HepG2 (cell line): ENCODE results near the gene UBAP2L. TPM values are rescaled to one million over a fixed set of nuclear protein-coding genes. Genes with fewer than 3 reads are reported as not detected.

Experiments used
- AGO1 ChIP-seq: fragments of 200-400 bp; formaldehyde crosslinking; IDR thresholded peaks from 2 replicates; pipeline ENCODE4 v1.6.1; 2017; ENCODE audit warnings: mild to moderate bottlenecking, low read depth, low read length, moderate library complexity; ENCODE audit not compliant: poor library complexity, severe bottlenecking
- AGO2 ChIP-seq: fragments of 200-400 bp; formaldehyde crosslinking; optimal IDR thresholded peaks from 2 replicates; pipeline ENCODE3; 2017; ENCODE audit warnings: mild to moderate bottlenecking, low read depth, low read length, moderate library complexity
- BRCA1 ChIP-seq: sonication (generic); formaldehyde crosslinking; IDR thresholded peaks from 2 replicates; pipeline ENCODE4 v1.4.0; 2020; ENCODE audit warnings: missing genetic modification reagents
- EEA1 ChIP-seq: sonication (generic); formaldehyde crosslinking; IDR thresholded peaks from 2 replicates; pipeline ENCODE4 v1.5.1; 2020; ENCODE audit warnings: mild to moderate bottlenecking, missing genetic modification reagents, borderline replicate concordance
- ELF3 ChIP-seq: IDR thresholded peaks from 2 replicates; pipeline ENCODE4 v1.6.1; 2016; ENCODE audit warnings: missing genetic modification reagents, missing compliant biosample characterization
- HOXA9 ChIP-seq: sonication (generic); formaldehyde crosslinking; IDR thresholded peaks from 2 replicates; pipeline ENCODE4 v1.8.1; 2022; ENCODE audit warnings: missing genetic modification reagents, mild to moderate bottlenecking, moderate library complexity, borderline replicate concordance
- MAFK ChIP-seq, 2 experiments: IDR thresholded peaks in 1 of 2; conservative IDR thresholded peaks in 1 of 2; 2 replicates each; pipeline ENCODE4 v1.6.1; 2011; ENCODE audit warnings: improper control_type of control experiment in 2 of 2, low read length in 2 of 2
- MAX ChIP-seq: IDR thresholded peaks from 2 replicates; pipeline ENCODE4 v1.6.1; 2012; ENCODE audit warnings: inconsistent platforms
- NKX3-1 ChIP-seq: sonication (generic); formaldehyde crosslinking; IDR thresholded peaks from 2 replicates; pipeline ENCODE4 v1.5.0; 2020; ENCODE audit warnings: missing genetic modification reagents
- ONECUT2 ChIP-seq: sonication (generic); formaldehyde crosslinking; IDR thresholded peaks from 2 replicates; pipeline ENCODE4 v1.4.0; 2020; ENCODE audit warnings: missing genetic modification reagents
- PAX8 ChIP-seq: sonication (generic); formaldehyde crosslinking; IDR thresholded peaks from 2 replicates; pipeline ENCODE4 v1.8.0; 2022; ENCODE audit warnings: mild to moderate bottlenecking, missing genetic modification reagents, borderline replicate concordance
- RBAK ChIP-seq: sonication (generic); formaldehyde crosslinking; IDR thresholded peaks from 2 replicates; pipeline ENCODE4 v1.5.1; 2020; ENCODE audit warnings: mild to moderate bottlenecking, missing genetic modification reagents
- RBFOX2 ChIP-seq: fragments of 200-400 bp; formaldehyde crosslinking; IDR thresholded peaks from 2 replicates; pipeline ENCODE4 v1.6.1; 2017; ENCODE audit warnings: low read depth, mild to moderate bottlenecking, low read length
- SAP130 ChIP-seq: IDR thresholded peaks from 2 replicates; pipeline ENCODE4 v1.6.1; 2016; ENCODE audit warnings: low read depth
- ZBTB21 ChIP-seq: sonication (generic); formaldehyde crosslinking; IDR thresholded peaks from 2 replicates; pipeline ENCODE4 v1.4.0; 2020; ENCODE audit warnings: missing genetic modification reagents
- ZNF546 ChIP-seq: sonication (generic); formaldehyde crosslinking; conservative IDR thresholded peaks from 2 replicates; pipeline ENCODE4 v1.8.1; 2023; ENCODE audit warnings: mild to moderate bottlenecking, missing genetic modification reagents
- ZNF660 ChIP-seq: sonication (generic); formaldehyde crosslinking; IDR thresholded peaks from 2 replicates; pipeline ENCODE4 v1.5.1; 2020; ENCODE audit warnings: mild to moderate bottlenecking, low read depth, missing genetic modification reagents, borderline replicate concordance
- ZNF775 ChIP-seq: sonication (generic); formaldehyde crosslinking; IDR thresholded peaks from 2 replicates; pipeline ENCODE4 v1.4.0; 2020; ENCODE audit warnings: missing genetic modification reagents, mild to moderate bottlenecking, moderate library complexity, borderline replicate concordance
- ZNF839 ChIP-seq: sonication (generic); formaldehyde crosslinking; IDR thresholded peaks from 2 replicates; pipeline ENCODE4 v1.4.0; 2020; ENCODE audit warnings: missing genetic modification reagents, mild to moderate bottlenecking, borderline replicate concordance
- polyA plus RNA-seq, 8 experiments: library from polyadenylated mRNA; depleted of rRNA in 3 of 8; stranded (reverse) in 7 of 8; unstranded in 1 of 8; fragments of >200 nt; fragmentation: Illumina TruSeq in 4 of 8; extraction: Trizol in 4 of 8; gene quantifications; 2 replicates each; pipeline versions ENCODE4 v1.2.1 to v1.2.3, GENCODE V29; 2011 to 2016; ENCODE audit warnings: low read depth in 4 of 8, missing spikeins in 1 of 8, mixed read lengths in 1 of 8; ENCODE audit not compliant: insufficient read depth in 1 of 8
- total RNA-seq, 5 experiments: library from RNA; depleted of rRNA; stranded (reverse); fragments of >200 nt; fragmentation: Illumina TruSeq; extraction: Trizol; gene quantifications; 2 replicates each; pipeline ENCODE4 v1.2.3, GENCODE V29; 2016; ENCODE audit warnings: low read depth in 1 of 5
- TF ChIP-seq, protein P1 (sequence below): sonication (generic); formaldehyde crosslinking; IDR thresholded peaks from 2 replicates; pipeline ENCODE4 v1.5.0; 2020; ENCODE audit warnings: mild to moderate bottlenecking, missing genetic modification reagents
- TF ChIP-seq, protein P2 (sequence below): sonication (generic); formaldehyde crosslinking; IDR thresholded peaks from 2 replicates; pipeline ENCODE4 v1.4.0; 2020; ENCODE audit warnings: missing genetic modification reagents, mild to moderate bottlenecking, borderline replicate concordance

The UBAP2L gene
- total and polyA plus RNA-seq, 2 of the 13 experiments (the other 11 are each of a cell fraction or from before 2014, with no cell fraction given): 74.2 to 159 TPM

DNA sequence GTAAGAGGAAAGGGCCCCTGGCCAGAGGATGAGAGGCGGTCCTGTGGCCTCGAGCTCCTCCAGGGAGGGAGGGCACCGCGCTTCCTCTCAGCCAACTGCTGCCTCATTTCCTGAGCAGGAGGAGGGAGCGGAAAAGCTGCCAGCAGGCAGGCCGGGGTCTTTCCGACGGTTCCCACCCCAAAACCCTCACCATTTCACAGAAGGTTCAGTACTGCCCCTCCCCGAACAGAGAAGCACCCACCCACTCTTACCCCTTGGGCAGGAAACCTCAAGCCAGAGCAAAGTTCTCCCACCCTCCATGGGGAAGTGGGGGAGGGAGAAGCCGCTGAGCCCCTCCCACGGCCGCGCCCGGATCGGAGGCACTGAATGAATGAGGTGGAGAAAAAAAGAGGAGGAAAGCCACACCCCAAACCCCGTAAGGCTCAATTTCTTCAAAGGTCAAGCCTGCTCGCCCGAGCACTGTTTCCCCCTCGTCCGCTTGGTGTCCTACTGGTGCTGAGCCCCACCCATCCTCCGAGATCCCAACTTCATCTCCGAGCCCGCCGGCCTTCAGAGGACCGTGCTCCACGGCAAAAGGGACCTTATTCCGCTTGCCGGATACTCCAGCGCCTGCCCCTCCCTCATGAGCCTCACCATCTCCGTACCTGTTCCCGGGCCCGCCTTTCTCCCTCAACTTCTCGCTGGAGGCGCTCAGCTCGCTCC is 38.3 kb upstream of the UBAP2L start (continued):
- TF ChIP-seq, protein P1, sequence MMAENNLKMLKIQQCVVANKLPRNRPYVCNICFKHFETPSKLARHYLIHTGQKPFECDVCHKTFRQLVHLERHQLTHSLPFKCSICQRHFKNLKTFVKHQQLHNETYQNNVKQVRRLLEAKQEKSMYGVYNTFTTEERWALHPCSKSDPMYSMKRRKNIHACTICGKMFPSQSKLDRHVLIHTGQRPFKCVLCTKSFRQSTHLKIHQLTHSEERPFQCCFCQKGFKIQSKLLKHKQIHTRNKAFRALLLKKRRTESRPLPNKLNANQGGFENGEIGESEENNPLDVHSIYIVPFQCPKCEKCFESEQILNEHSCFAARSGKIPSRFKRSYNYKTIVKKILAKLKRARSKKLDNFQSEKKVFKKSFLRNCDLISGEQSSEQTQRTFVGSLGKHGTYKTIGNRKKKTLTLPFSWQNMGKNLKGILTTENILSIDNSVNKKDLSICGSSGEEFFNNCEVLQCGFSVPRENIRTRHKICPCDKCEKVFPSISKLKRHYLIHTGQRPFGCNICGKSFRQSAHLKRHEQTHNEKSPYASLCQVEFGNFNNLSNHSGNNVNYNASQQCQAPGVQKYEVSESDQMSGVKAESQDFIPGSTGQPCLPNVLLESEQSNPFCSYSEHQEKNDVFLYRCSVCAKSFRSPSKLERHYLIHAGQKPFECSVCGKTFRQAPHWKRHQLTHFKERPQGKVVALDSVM (CRISPR knock-in tag): no peak
- 0 out of 2 replicates have a peak, but pooled peaks have one; percentile 15 for TF ChIP-seq PAX8 (CRISPR knock-in tag)
- no peak for TF ChIP-seq RBFOX2
- TF ChIP-seq AGO2: peak; percentile 72
- TF ChIP-seq HOXA9: no peak
- TF ChIP-seq ZBTB21 (CRISPR knock-in tag): no peak
- no peak for TF ChIP-seq ZNF660 (CRISPR knock-in tag)
- TF ChIP-seq MAFK (conservative IDR thresholded peaks at IDR 0.05 in 1 of 2, IDR thresholded peaks at IDR 0.05 in 1 of 2; ENCODE audit: low read length in 2 of 2): no peak
- TF ChIP-seq ZNF775 (CRISPR knock-in tag): no peak
- TF ChIP-seq, protein P2, sequence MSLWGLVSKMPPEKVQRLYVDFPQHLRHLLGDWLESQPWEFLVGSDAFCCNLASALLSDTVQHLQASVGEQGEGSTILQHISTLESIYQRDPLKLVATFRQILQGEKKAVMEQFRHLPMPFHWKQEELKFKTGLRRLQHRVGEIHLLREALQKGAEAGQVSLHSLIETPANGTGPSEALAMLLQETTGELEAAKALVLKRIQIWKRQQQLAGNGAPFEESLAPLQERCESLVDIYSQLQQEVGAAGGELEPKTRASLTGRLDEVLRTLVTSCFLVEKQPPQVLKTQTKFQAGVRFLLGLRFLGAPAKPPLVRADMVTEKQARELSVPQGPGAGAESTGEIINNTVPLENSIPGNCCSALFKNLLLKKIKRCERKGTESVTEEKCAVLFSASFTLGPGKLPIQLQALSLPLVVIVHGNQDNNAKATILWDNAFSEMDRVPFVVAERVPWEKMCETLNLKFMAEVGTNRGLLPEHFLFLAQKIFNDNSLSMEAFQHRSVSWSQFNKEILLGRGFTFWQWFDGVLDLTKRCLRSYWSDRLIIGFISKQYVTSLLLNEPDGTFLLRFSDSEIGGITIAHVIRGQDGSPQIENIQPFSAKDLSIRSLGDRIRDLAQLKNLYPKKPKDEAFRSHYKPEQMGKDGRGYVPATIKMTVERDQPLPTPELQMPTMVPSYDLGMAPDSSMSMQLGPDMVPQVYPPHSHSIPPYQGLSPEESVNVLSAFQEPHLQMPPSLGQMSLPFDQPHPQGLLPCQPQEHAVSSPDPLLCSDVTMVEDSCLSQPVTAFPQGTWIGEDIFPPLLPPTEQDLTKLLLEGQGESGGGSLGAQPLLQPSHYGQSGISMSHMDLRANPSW (CRISPR knock-in tag): no peak
- no peak for TF ChIP-seq NKX3-1 (CRISPR knock-in tag)
- peak; percentile 60; the same call in 1 of the 2 replicates for TF ChIP-seq MAX
- TF ChIP-seq SAP130: peak; percentile 57
- TF ChIP-seq ZNF546 (CRISPR knock-in tag): 0 out of 2 replicates have a peak, but pooled peaks have one; percentile 31
- no peak for TF ChIP-seq EEA1 (CRISPR knock-in tag)
- 0 out of 2 replicates have a peak, but pooled peaks have one; percentile 4 for TF ChIP-seq ONECUT2 (CRISPR knock-in tag)
- TF ChIP-seq AGO1: peak; percentile 91
- peak; percentile 63; the same call in 1 of the 2 replicates for TF ChIP-seq RBAK (CRISPR knock-in tag)
- no peak for TF ChIP-seq BRCA1 (CRISPR knock-in tag)
- 0 out of 2 replicates have a peak, but pooled peaks have one; percentile 66 for TF ChIP-seq ZNF839 (CRISPR knock-in tag)
- peak; percentile 12; the same call in 1 of the 2 replicates for TF ChIP-seq ELF3 (CRISPR knock-in tag)
